Adrenal gland (tissue), 5 donors: Measurements from ENCODE around the gene NIPBL.

Source experiments
- POLR2A ChIP-seq, 2 donors: fragments of 450-650 bp; IDR thresholded peaks; one replicate each; pipeline ENCODE4 v1.6.1; 2017; ENCODE audit warnings: antibody characterized with exemption in 2 of 2, mild to moderate bottlenecking in 2 of 2, moderate library complexity in 1 of 2
- TF ChIP-seq, protein P1 (sequence below), 6 experiments: fragments of 450-650 bp in 4 of 6; fragments of 200-600 bp in 2 of 6; sonication (generic) in 1 of 6; IDR thresholded peaks; 1 replicate in 5 of 6; 2 replicates in 1 of 6; pipeline versions ENCODE4 v1.5.1 to v1.8.0; 2016 to 2021; ENCODE audit warnings: antibody characterized with exemption in 6 of 6, mild to moderate bottlenecking in 2 of 6, moderate library complexity in 1 of 6
- donor health status: DM: no; HTN: no; CAD: no.

DNA sequence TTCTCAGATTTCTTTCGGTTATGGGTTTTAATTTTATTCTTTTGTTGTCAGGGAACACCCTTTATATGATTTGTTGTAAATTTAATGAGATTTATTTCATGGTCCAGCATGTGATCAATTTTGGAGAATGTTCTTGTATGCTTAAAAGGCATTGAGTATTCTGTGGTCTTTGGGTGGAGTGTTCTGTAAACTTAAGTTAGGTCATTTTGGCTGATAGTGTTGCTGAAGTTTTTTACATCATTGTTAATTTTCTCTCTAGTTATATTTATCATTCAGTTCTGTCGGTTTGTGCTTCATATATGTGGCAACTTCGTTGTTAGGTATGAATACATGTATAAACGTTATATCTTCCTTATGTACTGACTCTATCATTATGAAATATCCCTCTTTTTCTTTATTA lies 55.5 kb downstream of the NIPBL start:
- no peak for TF ChIP-seq POLR2A (IDR thresholded peaks at IDR 0.05)
- TF ChIP-seq, protein P1, sequence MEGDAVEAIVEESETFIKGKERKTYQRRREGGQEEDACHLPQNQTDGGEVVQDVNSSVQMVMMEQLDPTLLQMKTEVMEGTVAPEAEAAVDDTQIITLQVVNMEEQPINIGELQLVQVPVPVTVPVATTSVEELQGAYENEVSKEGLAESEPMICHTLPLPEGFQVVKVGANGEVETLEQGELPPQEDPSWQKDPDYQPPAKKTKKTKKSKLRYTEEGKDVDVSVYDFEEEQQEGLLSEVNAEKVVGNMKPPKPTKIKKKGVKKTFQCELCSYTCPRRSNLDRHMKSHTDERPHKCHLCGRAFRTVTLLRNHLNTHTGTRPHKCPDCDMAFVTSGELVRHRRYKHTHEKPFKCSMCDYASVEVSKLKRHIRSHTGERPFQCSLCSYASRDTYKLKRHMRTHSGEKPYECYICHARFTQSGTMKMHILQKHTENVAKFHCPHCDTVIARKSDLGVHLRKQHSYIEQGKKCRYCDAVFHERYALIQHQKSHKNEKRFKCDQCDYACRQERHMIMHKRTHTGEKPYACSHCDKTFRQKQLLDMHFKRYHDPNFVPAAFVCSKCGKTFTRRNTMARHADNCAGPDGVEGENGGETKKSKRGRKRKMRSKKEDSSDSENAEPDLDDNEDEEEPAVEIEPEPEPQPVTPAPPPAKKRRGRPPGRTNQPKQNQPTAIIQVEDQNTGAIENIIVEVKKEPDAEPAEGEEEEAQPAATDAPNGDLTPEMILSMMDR (IDR thresholded peaks at IDR 0.05), result no peak
